BE2C (cell line): ENCODE measurements around the gene ATG2A.

ENCODE experiments used
- DNase-seq: peaks from one replicate; pipeline ENCODE4 v3.0.0-alpha.2; 2020
- H3K27me3 ChIP-seq: fragments of 250-450 bp; sonication (Bioruptor Pico); 2 replicates; pipeline ENCODE4 v1.5.1; 2020; ENCODE audit warnings: mild to moderate bottlenecking
- H3K36me3 ChIP-seq: fragments of 250-450 bp; sonication (Bioruptor Pico); 2 replicates; pipeline ENCODE4 v1.5.1; 2020; ENCODE audit warnings: mild to moderate bottlenecking
- H3K4me1 ChIP-seq: fragments of 250-450 bp; sonication (Bioruptor Pico); 2 replicates; pipeline ENCODE4 v1.5.1; 2020
- H3K4me3 ChIP-seq: 2 replicates; pipeline ENCODE4 v1.5.1; 2011; ENCODE audit warnings: low read depth, low read length
- H3K9me3 ChIP-seq: fragments of 250-450 bp; sonication (Bioruptor Pico); 2 replicates; pipeline ENCODE4 v1.5.1; 2020
- CTCF ChIP-seq: IDR thresholded peaks from 2 replicates; pipeline ENCODE4 v1.5.1; 2012; ENCODE audit warnings: mild to moderate bottlenecking, low read depth, low read length

Gene ATG2A

GRCh38 chr11:64869571-64870175, 47.3 kb downstream of the ATG2A start:
- peaks cover 7% of the 10 kb centered on the region for H3K4me1 ChIP-seq
- no peaks in the 10 kb centered on the region for H3K9me3 ChIP-seq
- H3K36me3 ChIP-seq = no peaks in the 10 kb centered on the region
- DNase-seq = peak; percentile 72
- no peak overlapping the region for H3K4me3 ChIP-seq
- no peaks in the 10 kb centered on the region for H3K27me3 ChIP-seq
- TF ChIP-seq CTCF = peak; percentile 73

- Histone ChIP-seq H3K36me3 (no peaks in the 10 kb centered on the region), H3K9me3 (no peaks in the 10 kb centered on the region), H3K27me3 (no peaks in the 10 kb centered on the region), H3K4me1 (peaks cover 7% of the 10 kb centered on the region), H3K4me3 (no peak overlapping the region)
- no peak for DNase-seq
- TF ChIP-seq CTCF = no peak
These were observed 48.0 kb downstream of the ATG2A start for GRCh38 chr11:64868904-64869570.

- TF ChIP-seq CTCF = no peak
- Histone ChIP-seq H3K9me3 (no peaks in the 10 kb centered on the region), H3K27me3 (no peaks in the 10 kb centered on the region), H3K4me3 (no peak overlapping the region), H3K4me1 (peaks cover 7% of the 10 kb centered on the region), H3K36me3 (no peaks in the 10 kb centered on the region)
- no peak for DNase-seq
These were observed 49.1 kb downstream of the ATG2A start for GRCh38 chr11:64867748-64868462.

GRCh38 chr11:64866173-64866491, 50.9 kb downstream of the ATG2A start:
- Histone ChIP-seq H3K4me1 (peaks cover 7% of the 10 kb centered on the region), H3K4me3 (no peak overlapping the region), H3K27me3 (no peaks in the 10 kb centered on the region), H3K36me3 (no peaks in the 10 kb centered on the region), H3K9me3 (no peaks in the 10 kb centered on the region)
- no peak for TF ChIP-seq CTCF
- DNase-seq = no peak

GRCh38 chr11:64865286-64866172, 51.5 kb downstream of the ATG2A start:
- no peak overlapping the region for H3K4me3 ChIP-seq
- no peaks in the 10 kb centered on the region for H3K9me3 ChIP-seq
- TF ChIP-seq CTCF = no peak
- no peak for DNase-seq
- no peaks in the 10 kb centered on the region for H3K36me3 ChIP-seq
- H3K4me1 ChIP-seq = peaks cover 6% of the 10 kb centered on the region
- no peaks in the 10 kb centered on the region for H3K27me3 ChIP-seq
